ENCODE measurements around the gene SLC49A4.

DNA sequence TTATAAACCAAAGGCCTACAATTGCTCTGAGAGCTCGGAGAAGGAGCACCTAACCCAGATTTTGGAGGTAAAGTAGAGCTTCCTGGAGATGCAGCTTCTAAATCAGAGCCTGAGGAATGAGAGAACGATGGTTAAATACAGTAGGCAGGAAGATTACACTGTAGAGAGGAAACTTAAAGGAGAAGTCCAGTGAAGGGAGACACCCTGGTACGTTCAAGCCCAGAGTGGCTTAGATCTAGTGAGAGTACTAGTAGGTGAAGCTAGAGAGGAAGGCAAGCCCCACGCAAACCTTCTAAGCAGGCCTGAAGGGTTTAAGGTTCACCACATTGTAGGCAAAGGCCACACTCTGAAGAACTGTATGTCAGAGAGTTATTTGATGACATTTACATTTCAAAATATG is 33.4 kb downstream of the SLC49A4 start:
- no peak for TF ChIP-seq POLR2A (IDR thresholded peaks at IDR 0.05)
- TF ChIP-seq, protein P1, sequence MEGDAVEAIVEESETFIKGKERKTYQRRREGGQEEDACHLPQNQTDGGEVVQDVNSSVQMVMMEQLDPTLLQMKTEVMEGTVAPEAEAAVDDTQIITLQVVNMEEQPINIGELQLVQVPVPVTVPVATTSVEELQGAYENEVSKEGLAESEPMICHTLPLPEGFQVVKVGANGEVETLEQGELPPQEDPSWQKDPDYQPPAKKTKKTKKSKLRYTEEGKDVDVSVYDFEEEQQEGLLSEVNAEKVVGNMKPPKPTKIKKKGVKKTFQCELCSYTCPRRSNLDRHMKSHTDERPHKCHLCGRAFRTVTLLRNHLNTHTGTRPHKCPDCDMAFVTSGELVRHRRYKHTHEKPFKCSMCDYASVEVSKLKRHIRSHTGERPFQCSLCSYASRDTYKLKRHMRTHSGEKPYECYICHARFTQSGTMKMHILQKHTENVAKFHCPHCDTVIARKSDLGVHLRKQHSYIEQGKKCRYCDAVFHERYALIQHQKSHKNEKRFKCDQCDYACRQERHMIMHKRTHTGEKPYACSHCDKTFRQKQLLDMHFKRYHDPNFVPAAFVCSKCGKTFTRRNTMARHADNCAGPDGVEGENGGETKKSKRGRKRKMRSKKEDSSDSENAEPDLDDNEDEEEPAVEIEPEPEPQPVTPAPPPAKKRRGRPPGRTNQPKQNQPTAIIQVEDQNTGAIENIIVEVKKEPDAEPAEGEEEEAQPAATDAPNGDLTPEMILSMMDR (IDR thresholded peaks at IDR 0.05): no peak

All from esophagus squamous epithelium (tissue), 4 donors.